OCI-LY1 (cell line): ENCODE results near the gene PRSS50.

Experiments used
- H2AFZ ChIP-seq: fragments of 200-600 bp; sonication (generic), shearing (Covaris generic); 2 replicates; pipeline ENCODE4 v1.6.0; 2014; ENCODE audit warnings: antibody characterized with exemption, mild to moderate bottlenecking, low read length
- H3F3A ChIP-seq: fragments of 200-600 bp; sonication (generic), shearing (Covaris generic); 2 replicates; pipeline ENCODE4 v1.6.0; 2014; ENCODE audit warnings: mild to moderate bottlenecking, antibody characterized with exemption, low read length, moderate library complexity; ENCODE audit not compliant: insufficient read depth
- H3K27ac ChIP-seq: fragments of 200-600 bp; sonication (generic); 2 replicates; pipeline ENCODE4 v1.5.1; 2014; ENCODE audit warnings: low read length, mixed run types, mild to moderate bottlenecking, low read depth; ENCODE audit not compliant: poor library complexity, severe bottlenecking
- H3K27me3 ChIP-seq: fragments of 200-600 bp; sonication (generic); 2 replicates; pipeline ENCODE4 v1.6.0; 2014; ENCODE audit warnings: antibody characterized with exemption, mild to moderate bottlenecking, low read length, moderate library complexity; ENCODE audit not compliant: insufficient read depth
- H3K36me3 ChIP-seq: fragments of 200-600 bp; sonication (generic); 2 replicates; pipeline ENCODE4 v1.6.1; 2014; ENCODE audit warnings: mild to moderate bottlenecking, antibody characterized with exemption, low read length, moderate library complexity, mixed read lengths; ENCODE audit not compliant: insufficient read depth
- H3K4me1 ChIP-seq: fragments of 200-600 bp; sonication (generic); 2 replicates; pipeline ENCODE4 v1.5.1; 2014; ENCODE audit warnings: mild to moderate bottlenecking, low read length, moderate library complexity; ENCODE audit not compliant: insufficient read depth, severe bottlenecking
- H3K4me2 ChIP-seq: fragments of 200-600 bp; sonication (generic), shearing (Covaris generic); 2 replicates; pipeline ENCODE4 v1.6.1; 2014; ENCODE audit warnings: low read length
- H3K4me3 ChIP-seq: fragments of 200-600 bp; sonication (generic); 2 replicates; pipeline ENCODE4 v1.5.1; 2014; ENCODE audit warnings: low read length, low read depth, mild to moderate bottlenecking, mixed read lengths; ENCODE audit not compliant: poor library complexity, severe bottlenecking
- H3K79me2 ChIP-seq: fragments of 200-600 bp; shearing (Covaris generic); 2 replicates; pipeline ENCODE4 v1.6.1; 2016; ENCODE audit warnings: mixed run types, low read length, mixed read lengths; ENCODE audit not compliant: insufficient read depth
- H3K9ac ChIP-seq: fragments of 200-600 bp; sonication (generic), shearing (Covaris generic); 2 replicates; pipeline ENCODE4 v1.6.1; 2014; ENCODE audit warnings: mild to moderate bottlenecking, low read length, mixed read lengths
- H3K9me2 ChIP-seq: fragments of 200-600 bp; sonication (generic), shearing (Covaris generic); 2 replicates; pipeline ENCODE4 v1.6.1; 2014; ENCODE audit warnings: low read depth, mild to moderate bottlenecking, low read length, mixed read lengths
- H3K9me3 ChIP-seq: fragments of 200-600 bp; shearing (Covaris generic); 2 replicates; pipeline ENCODE4 v1.6.1; 2014; ENCODE audit warnings: low read length, mixed read lengths
- H4K20me1 ChIP-seq: fragments of 200-600 bp; sonication (generic), shearing (Covaris generic); 2 replicates; pipeline ENCODE4 v1.6.0; 2016; ENCODE audit warnings: mild to moderate bottlenecking, low read length; ENCODE audit not compliant: insufficient read depth
- CTCF ChIP-seq: fragments of 200-600 bp; sonication (generic), shearing (Covaris generic); IDR thresholded peaks from 2 replicates; pipeline ENCODE4 v1.5.1; 2017; ENCODE audit warnings: mild to moderate bottlenecking, antibody characterized with exemption, low read length, moderate library complexity, mixed read lengths
- EZH2 ChIP-seq: fragments of 200-600 bp; sonication (generic), shearing (Covaris generic); IDR thresholded peaks from 2 replicates; pipeline ENCODE4 v1.8.0; 2017; ENCODE audit warnings: borderline replicate concordance, mixed run types, mild to moderate bottlenecking, antibody characterized with exemption, low read length, moderate library complexity, mixed read lengths

PRSS50 gene

DNA sequence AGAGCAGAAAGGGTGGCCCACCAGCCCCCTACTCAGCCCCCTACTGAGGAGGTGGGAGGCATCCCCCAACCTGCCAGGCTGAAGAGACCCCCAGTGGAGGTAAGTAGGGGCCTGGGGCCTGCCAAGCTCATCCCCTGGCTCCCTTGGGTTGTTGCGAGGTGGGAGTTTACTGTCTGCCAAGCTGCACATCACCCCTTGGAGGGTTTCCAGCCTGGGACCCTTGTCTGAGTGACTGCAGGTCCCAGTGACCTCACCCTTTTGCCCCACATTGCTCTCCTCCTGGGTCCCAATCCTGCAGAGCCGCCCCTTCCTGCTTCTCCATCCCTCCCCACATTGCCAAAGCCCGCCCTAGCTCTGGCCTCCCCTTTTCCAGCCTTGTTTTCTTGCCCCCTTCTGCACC is 23.1 kb downstream of the PRSS50 start:
- Histone ChIP-seq H3K9me2 (no peaks in the 10 kb centered on the region), H3K79me2 (no peaks in the 10 kb centered on the region), H3K36me3 (no peaks in the 10 kb centered on the region), H3K27me3 (peaks cover 10% of the 10 kb centered on the region; the same call in 1 of the 2 replicates), H3K9ac (no peak overlapping the region), H3F3A (no peaks in the 10 kb centered on the region), H3K27ac (no peak overlapping the region), H3K4me1 (peaks cover 10% of the 10 kb centered on the region), H3K4me3 (no peak overlapping the region), H3K4me2 (no peak overlapping the region), H4K20me1 (no peaks in the 10 kb centered on the region), H3K9me3 (no peaks in the 10 kb centered on the region), H2AFZ (no peak overlapping the region)
- TF ChIP-seq EZH2 = no peak
- TF ChIP-seq CTCF = no peak

DNA sequence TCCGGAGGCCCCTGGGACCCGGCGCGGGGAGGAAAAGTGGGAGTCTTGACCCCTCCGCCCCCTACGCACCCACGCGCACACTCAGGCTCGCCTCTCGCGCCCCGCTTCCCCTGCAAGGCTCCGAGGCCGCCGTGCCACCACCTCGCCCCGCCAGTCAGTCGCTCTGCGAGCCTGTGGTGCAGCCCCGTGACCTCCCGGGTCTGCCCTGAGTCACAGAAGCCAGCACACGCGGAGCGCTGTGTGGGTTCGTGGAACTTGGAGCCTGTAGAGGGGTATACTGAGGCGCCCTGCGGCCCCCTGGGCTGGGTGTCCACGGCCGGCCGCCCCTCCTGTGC is 23.8 kb downstream of the PRSS50 start:
- peak overlapping the region; percentile 37 for H3K4me3 ChIP-seq
- H3K36me3 ChIP-seq = no peaks in the 10 kb centered on the region
- H3K27ac ChIP-seq = no peak overlapping the region
- H3K9me2 ChIP-seq = no peaks in the 10 kb centered on the region
- no peak overlapping the region for H3K9ac ChIP-seq
- no peaks in the 10 kb centered on the region for H3K9me3 ChIP-seq
- H3F3A ChIP-seq = no peaks in the 10 kb centered on the region
- TF ChIP-seq CTCF = no peak
- TF ChIP-seq EZH2 = no peak
- H3K79me2 ChIP-seq = no peaks in the 10 kb centered on the region
- H2AFZ ChIP-seq = no peak overlapping the region
- H3K4me2 ChIP-seq = peak overlapping the region; percentile 60
- H3K4me1 ChIP-seq = peaks cover 10% of the 10 kb centered on the region
- H3K27me3 ChIP-seq = peaks cover 10% of the 10 kb centered on the region; the same call in 1 of the 2 replicates
- H4K20me1 ChIP-seq = no peaks in the 10 kb centered on the region

GRCh38 chr3:46693038-46693891 is 24.4 kb downstream of the PRSS50 start, which contains the start of gene ALS2CL:
ALS2CL (minus strand) TSS chr3:46693679; CDS start chr3:46689440, 4,239 bp downstream.
- Histone ChIP-seq H3K9ac (no peak within 1 kb of the TSS), H3K4me2 (peak within 1 kb of the TSS; percentile 60), H3K4me3 (peak within 1 kb of the TSS; percentile 47), H2AFZ (no peak within 1 kb of the TSS), H3K27me3 (peaks cover 10% of the 10 kb centered on the region; the same call in 1 of the 2 replicates), H4K20me1 (no peaks in the 10 kb centered on the region), H3K4me1 (peaks cover 10% of the 10 kb centered on the region), H3K9me2 (no peaks in the 10 kb centered on the region), H3K9me3 (no peaks in the 10 kb centered on the region), H3K36me3 (no peaks in the 10 kb centered on the region), H3F3A (no peaks in the 10 kb centered on the region), H3K79me2 (no peaks in the 10 kb centered on the region), H3K27ac (no peak within 1 kb of the TSS)
- TF ChIP-seq CTCF (no peak), EZH2 (no peak)
